WTC11 (cell line): ENCODE results near the gene RAC3.

Experiments used
- JUN ChIP-seq: sonication (generic); formaldehyde crosslinking; IDR thresholded peaks from 2 replicates; pipeline ENCODE4 v1.8.0; 2023; ENCODE audit warnings: mild to moderate bottlenecking, missing genetic modification reagents
- SP1 ChIP-seq: sonication (generic); formaldehyde crosslinking; conservative IDR thresholded peaks from 2 replicates; pipeline ENCODE4 v1.8.1; 2022; ENCODE audit warnings: missing genetic modification reagents
- ZNF396 ChIP-seq: fragments of 250-450 bp; sonication (Bioruptor Pico); IDR thresholded peaks from 2 replicates; pipeline ENCODE4 v1.8.0; 2021; ENCODE audit warnings: mild to moderate bottlenecking, moderate library complexity, borderline replicate concordance
- TF ChIP-seq, protein P1 (sequence below): fragments of 200-600 bp; IDR thresholded peaks from 2 replicates; pipeline ENCODE4 v1.8.0; 2022; ENCODE audit warnings: antibody characterized with exemption
- TF ChIP-seq, protein P2 (sequence below): sonication (generic); formaldehyde crosslinking; IDR thresholded peaks from 2 replicates; pipeline ENCODE4 v1.8.0; 2022; ENCODE audit warnings: mild to moderate bottlenecking, missing genetic modification reagents

DNA sequence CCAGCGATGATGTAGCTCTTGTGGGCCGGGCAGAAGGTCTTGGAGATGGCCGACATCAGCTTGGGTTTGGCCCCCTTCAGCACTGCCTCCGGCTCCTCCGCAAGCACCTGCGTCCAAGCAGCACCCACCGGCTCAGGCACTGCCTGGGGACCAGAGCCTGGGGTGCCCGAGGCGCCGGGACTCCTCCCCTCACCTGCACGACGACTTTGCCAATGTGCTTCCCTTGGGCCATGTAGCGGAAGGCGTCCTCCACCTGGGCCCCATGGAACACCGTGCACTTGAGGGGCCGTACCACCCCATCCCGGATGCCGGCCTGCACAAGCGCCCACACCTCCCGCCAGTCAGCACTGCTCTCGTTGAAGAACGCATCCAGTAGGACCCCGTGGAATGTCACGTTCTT lies 51.5 kb downstream of the RAC3 start:
- TF ChIP-seq JUN: no peak
- TF ChIP-seq, protein P1, sequence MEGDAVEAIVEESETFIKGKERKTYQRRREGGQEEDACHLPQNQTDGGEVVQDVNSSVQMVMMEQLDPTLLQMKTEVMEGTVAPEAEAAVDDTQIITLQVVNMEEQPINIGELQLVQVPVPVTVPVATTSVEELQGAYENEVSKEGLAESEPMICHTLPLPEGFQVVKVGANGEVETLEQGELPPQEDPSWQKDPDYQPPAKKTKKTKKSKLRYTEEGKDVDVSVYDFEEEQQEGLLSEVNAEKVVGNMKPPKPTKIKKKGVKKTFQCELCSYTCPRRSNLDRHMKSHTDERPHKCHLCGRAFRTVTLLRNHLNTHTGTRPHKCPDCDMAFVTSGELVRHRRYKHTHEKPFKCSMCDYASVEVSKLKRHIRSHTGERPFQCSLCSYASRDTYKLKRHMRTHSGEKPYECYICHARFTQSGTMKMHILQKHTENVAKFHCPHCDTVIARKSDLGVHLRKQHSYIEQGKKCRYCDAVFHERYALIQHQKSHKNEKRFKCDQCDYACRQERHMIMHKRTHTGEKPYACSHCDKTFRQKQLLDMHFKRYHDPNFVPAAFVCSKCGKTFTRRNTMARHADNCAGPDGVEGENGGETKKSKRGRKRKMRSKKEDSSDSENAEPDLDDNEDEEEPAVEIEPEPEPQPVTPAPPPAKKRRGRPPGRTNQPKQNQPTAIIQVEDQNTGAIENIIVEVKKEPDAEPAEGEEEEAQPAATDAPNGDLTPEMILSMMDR: no peak
- TF ChIP-seq, protein P2, sequence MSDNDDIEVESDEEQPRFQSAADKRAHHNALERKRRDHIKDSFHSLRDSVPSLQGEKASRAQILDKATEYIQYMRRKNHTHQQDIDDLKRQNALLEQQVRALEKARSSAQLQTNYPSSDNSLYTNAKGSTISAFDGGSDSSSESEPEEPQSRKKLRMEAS (CRISPR knock-in tag): no peak
- no peak for TF ChIP-seq ZNF396 (CRISPR knock-in tag)
- no peak for TF ChIP-seq SP1 (CRISPR knock-in tag)
